Endodermal cell (in vitro differentiated cells): Measurements from ENCODE around the gene GAS2. TPM values are rescaled to one million over a fixed set of nuclear protein-coding genes. Genes with fewer than 3 reads are reported as not detected.
A peak's percentile ranks its signal among the peaks of the same experiment; 100 is the strongest.

Experiments used
- DNase-seq: peaks from one replicate; pipeline ENCODE4 v3.0.0-alpha.2; 2017
- H3K27ac ChIP-seq: 2 replicates; pipeline ENCODE4 v1.5.1; 2013; ENCODE audit warnings: mild to moderate bottlenecking, low read depth, low read length, moderate library complexity
- H3K27me3 ChIP-seq: 2 replicates; pipeline ENCODE4 v1.6.1; 2013; ENCODE audit warnings: mild to moderate bottlenecking, low read length, moderate library complexity; ENCODE audit not compliant: insufficient read depth, control insufficient read depth, poor library complexity, severe bottlenecking
- H3K36me3 ChIP-seq: 2 replicates; pipeline ENCODE4 v1.7.0; 2013; ENCODE audit warnings: mild to moderate bottlenecking, low read length, moderate library complexity; ENCODE audit not compliant: control insufficient read depth, insufficient read depth
- H3K4me1 ChIP-seq: one replicate; pipeline ENCODE4 v1.7.0; 2013; ENCODE audit warnings: low read length; ENCODE audit not compliant: control insufficient read depth, insufficient read depth
- H3K4me3 ChIP-seq: 2 replicates; pipeline ENCODE4 v1.5.1; 2013; ENCODE audit warnings: mild to moderate bottlenecking, low read length, moderate library complexity
- H3K9ac ChIP-seq: 2 replicates; pipeline ENCODE4 v1.6.1; 2013; ENCODE audit warnings: mild to moderate bottlenecking, low read length, moderate library complexity; ENCODE audit not compliant: poor library complexity, severe bottlenecking; ENCODE audit errors: extremely low read depth
- H3K9me3 ChIP-seq: 2 replicates; pipeline ENCODE4 v1.6.1; 2013; ENCODE audit warnings: mild to moderate bottlenecking, low read length, moderate library complexity; ENCODE audit not compliant: control insufficient read depth
- H3K27ac Mint-ChIP-seq: 2 replicates; pipeline ENCODE4 v1.8.0; 2020; ENCODE audit warnings: mixed read lengths
- H3K27me3 Mint-ChIP-seq: 2 replicates; pipeline ENCODE4 v1.8.0; 2021; ENCODE audit warnings: mild to moderate bottlenecking, mixed read lengths; ENCODE audit not compliant: insufficient read depth
- H3K36me3 Mint-ChIP-seq: 2 replicates; pipeline ENCODE4 v1.8.0; 2020; ENCODE audit warnings: low read depth, mixed read lengths
- H3K4me1 Mint-ChIP-seq: 2 replicates; pipeline ENCODE4 v1.8.0; 2020; ENCODE audit warnings: mixed read lengths
- H3K4me3 Mint-ChIP-seq: 2 replicates; pipeline ENCODE4 v1.8.0; 2020; ENCODE audit warnings: mild to moderate bottlenecking, moderate library complexity, mixed read lengths
- H3K9me3 Mint-ChIP-seq: 2 replicates; pipeline ENCODE4 v1.8.0; 2020; ENCODE audit warnings: mild to moderate bottlenecking, mixed read lengths
- CTCF ChIP-seq: fragments of 200-600 bp; sonication (generic); conservative IDR thresholded peaks from 2 replicates; pipeline ENCODE4 v1.5.0; 2021; ENCODE audit warnings: antibody characterized with exemption, mild to moderate bottlenecking
- WGBS, 2 experiments: methylation state at CpG; one replicate each; pipeline versions ENCODE4 v1.1.5 to v1.1.7; 2013; ENCODE audit warnings: missing lambda C conversion rate in 2 of 2, mixed read lengths in 1 of 2; ENCODE audit not compliant: insufficient coverage in 1 of 2, insufficient read length in 1 of 2; 5-methylcytosine and 5-hydroxymethylcytosine counted together
- long read RNA-seq, 4 experiments: library from polyadenylated mRNA in 2 of 4; library from RNA in 1 of 4; library from capped mRNA in 1 of 4; stranded (forward) in 3 of 4; unstranded in 1 of 4; transcript quantifications; one replicate each; pipeline ENCODE4 v2.0.0, GENCODE V29; 2020 to 2021; ENCODE audit warnings: inconsistent platforms in 1 of 4
- polyA plus RNA-seq, 2 experiments: library from polyadenylated mRNA; stranded (reverse); fragments of 50-300 nt; gene quantifications; one replicate each; pipeline ENCODE4 v1.2.3, GENCODE V29; 2013
- total RNA-seq, 2 donors: library from RNA; stranded (reverse); fragmentation: NEBNext Ultra II Directional in 1 of 2; extraction: Animal tissue kit (Norgen Biotek cat#: 25700) in 1 of 2; gene quantifications; 2 replicates in 1 of 2; 3 replicates in 1 of 2; pipeline ENCODE4 v1.2.1, GENCODE V29; 2021

Gene GAS2
- total RNA-seq, result 1 to 10 TPM; 3.0 to 4.1 TPM
- 5.6 TPM for polyA plus RNA-seq (2013, experiment 1 of 2)
- 4.8 TPM for polyA plus RNA-seq (2013, experiment 2 of 2)
- long read RNA-seq, experiment 1, result 0 reads
- long read RNA-seq, experiment 2, partial matches to known transcripts, result 0 of 1 reads
- long read RNA-seq, experiment 2, other reads (novel, unspliced or antisense), result 0 of 1 reads
- long read RNA-seq, experiment 3, transcript GAS2-211 (1 exons, 895 nt), result major isoform, 7 of 12 reads
- long read RNA-seq, experiment 3, partial matches to known transcripts, result 1 of 12 reads
- long read RNA-seq, experiment 3, other reads (novel, unspliced or antisense), result 1 of 12 reads
- long read RNA-seq, experiment 4, transcript GAS2-211 (1 exons, 895 nt), result major isoform, 6 of 7 reads
- long read RNA-seq, experiment 4, partial matches to known transcripts, result 0 of 7 reads
- long read RNA-seq, experiment 4, other reads (novel, unspliced or antisense), result 1 of 7 reads

- Histone ChIP-seq H3K4me1 (peaks cover 6% of the 10 kb centered on the region), H3K36me3 (no peaks in the 10 kb centered on the region), H3K9me3 (no peaks in the 10 kb centered on the region), H3K27me3 (peaks cover 12% of the 10 kb centered on the region), H3K27ac (peak within 1 kb of the TSS; percentile 36), H3K4me3 (peak within 1 kb of the TSS; percentile 77), H3K9ac (no peak within 1 kb of the TSS)
- Mint-ChIP-seq H3K27ac (no peak within 1 kb of the TSS), H3K4me1 (peaks cover 20% of the 10 kb centered on the region), H3K27me3 (peaks cover 21% of the 10 kb centered on the region), H3K9me3 (no peaks in the 10 kb centered on the region), H3K36me3 (no peaks in the 10 kb centered on the region), H3K4me3 (peak within 1 kb of the TSS; percentile 61)
- no peak for DNase-seq
- TF ChIP-seq CTCF, result no peak
- WGBS, 2 experiments, result 23 to 34% methylated on average over 4 to 8 of the region's 8 CpGs
Measured at GRCh38 chr11:22666325-22666687, at the start of gene GAS2. Gene GAS2, plus strand, starts transcription at chr11:22666611. Its CDS starts 8,259 bp downstream, at chr11:22674870.

- Histone ChIP-seq H3K4me3 (no peak overlapping the region), H3K9me3 (no peaks in the 10 kb centered on the region), H3K36me3 (no peaks in the 10 kb centered on the region), H3K4me1 (no peaks in the 10 kb centered on the region), H3K9ac (no peak overlapping the region), H3K27me3 (no peaks in the 10 kb centered on the region), H3K27ac (no peak overlapping the region)
- Mint-ChIP-seq H3K4me1 (peaks cover 4% of the 10 kb centered on the region), H3K27me3 (no peaks in the 10 kb centered on the region), H3K36me3 (peaks cover 2% of the 10 kb centered on the region), H3K4me3 (no peak overlapping the region), H3K9me3 (no peaks in the 10 kb centered on the region), H3K27ac (no peak overlapping the region)
- DNase-seq, result peak; percentile 56
- peak; percentile 32 for TF ChIP-seq CTCF
- WGBS, 2 experiments, result 91 to 97% methylated on average over 5 of the region's 5 CpGs
Measured at GRCh38 chr11:22617868-22618267, 48.5 kb upstream of the GAS2 start.

GRCh38 chr11:22624742-22625447 is 41.5 kb upstream of the GAS2 start:
- H3K36me3 ChIP-seq, result no peaks in the 10 kb centered on the region
- H3K9ac ChIP-seq, result peak overlapping the region; percentile 90
- H3K27ac ChIP-seq, result peak overlapping the region; percentile 88
- WGBS, 2 experiments, result 4 to 12% methylated on average over 14 to 31 of the region's 31 CpGs
- Mint-ChIP-seq H3K36me3 (peaks cover under 1% of the 10 kb centered on the region), H3K4me3 (peak overlapping the region; percentile 91), H3K9me3 (no peaks in the 10 kb centered on the region), H3K4me1 (peaks cover 8% of the 10 kb centered on the region), H3K27ac (peak overlapping the region; percentile 99), H3K27me3 (no peaks in the 10 kb centered on the region)
- peak overlapping the region; percentile 99 for H3K4me3 ChIP-seq
- peak; percentile 73 for TF ChIP-seq CTCF
- no peaks in the 10 kb centered on the region for H3K4me1 ChIP-seq
- H3K27me3 ChIP-seq, result no peaks in the 10 kb centered on the region
- peak; percentile 94 for DNase-seq
- H3K9me3 ChIP-seq, result no peaks in the 10 kb centered on the region
